Pancreas (tissue), 10 donors: ENCODE results near the gene PLIN3. TPM values are rescaled to one million over a fixed set of nuclear protein-coding genes. Genes with fewer than 3 reads are reported as not detected.

Source experiments
- ATAC-seq, 4 donors: fragments of 200-7000 bp; cut with Tn5 transposase; one replicate each; pipeline versions ENCODE4 v1.8.0 to v1.9.1; 2020; ENCODE audit warnings: mild to moderate bottlenecking in 4 of 4, moderate library complexity in 4 of 4
- DNase-seq, 6 donors: peaks; one replicate each; pipeline ENCODE4 v3.0.0-alpha.2; 2020
- FAIRE-seq: peaks from 2 replicates; lab custom pipeline; 2012; peaks lifted over from hg19 to GRCh38; lab: Jason Lieb, UNC
- H3K27ac ChIP-seq, 4 donors: fragments of 200-600 bp; sonication (generic); 1 replicate in 3 of 4; 2 replicates in 1 of 4; pipeline versions ENCODE4 v1.5.0 to v1.8.0; 2020
- H3K27me3 ChIP-seq, 4 donors: fragments of 200-600 bp; one replicate each; pipeline ENCODE4 v1.8.0; 2021
- H3K36me3 ChIP-seq, 3 donors: fragments of 200-600 bp; sonication (generic) in 1 of 3; one replicate each; pipeline versions ENCODE4 v1.5.0 to v1.8.0; 2020 to 2021
- H3K4me1 ChIP-seq, 3 donors: fragments of 200-600 bp; one replicate each; pipeline ENCODE4 v1.8.0; 2021
- H3K4me3 ChIP-seq, 4 donors: fragments of 200-600 bp; sonication (generic) in 2 of 4; one replicate each; pipeline versions ENCODE4 v1.5.0 to v1.8.0; 2020 to 2021
- H3K9me3 ChIP-seq, 4 donors: fragments of 200-600 bp; one replicate each; pipeline ENCODE4 v1.8.0; 2021
- CTCF ChIP-seq, 4 donors: fragments of 200-600 bp; sonication (generic) in 3 of 4; IDR thresholded peaks; one replicate each; pipeline versions ENCODE4 v1.5.0 to v1.8.0; 2021; ENCODE audit warnings: antibody characterized with exemption in 4 of 4
- WGBS, 2 donors: extraction: QIAGEN DNeasy Blood & Tissue Kit; methylation state at CpG; one replicate each; pipeline ENCODE4 v1.1.7; 2013; 5-methylcytosine and 5-hydroxymethylcytosine counted together
- intact Hi-C, 3 donors: fragments of 100-400 bp; cut with DNase I; formaldehyde crosslinking; loops; one replicate each; pipeline versions ENCODE4 v1.11.1 to v1.14.2; 2022
- polyA plus RNA-seq, 2 donors: library from polyadenylated mRNA; stranded (reverse); fragments of 200-250 nt; gene quantifications; one replicate each; pipeline ENCODE4 v1.2.3, GENCODE V29; 2013
- total RNA-seq, 6 donors: library from RNA; stranded (reverse); fragmentation: NEBNext Ultra II Directional in 4 of 6; extraction: Animal tissue kit (Norgen Biotek cat#: 25700) in 4 of 6; gene quantifications; one replicate each; pipeline versions ENCODE4 v1.2.1 to v1.2.4, GENCODE V29; 2021 to 2023
- donor health status: healthy with polysubstance abuse.
- donor health status: DM: no; HTN: no; CAD: no; lungs with moderate emphysema.
- donor health status: DM: no; HTN: no; CAD: no.
- donor health status: control.
- donor health status: control.
- donor health status: Bipolar disorder and iron deficiency.
- donor health status: DM: yes; HTN: yes; CAD: no.
- donor health status: DM: no; HTN: no; CAD: no.
- donor health status: DM: no; HTN: no; CAD: no.
- donor health status: DM: yes; HTN: yes; CAD: no.

The PLIN3 gene
- total and polyA plus RNA-seq, 8 donors, result 9.3 to 34.2 (median 13.0) TPM

- 2 to 3% methylated on average over 55 to 88 of the region's 89 CpGs for WGBS, 2 donors
- H3K4me1 ChIP-seq, result peaks cover 0 to 11% (median 9%) of the 10 kb centered on the region in 3 donors
- H3K27ac ChIP-seq, result no peak within 1 kb of the TSS
- intact Hi-C loops, result no loop called here
- H3K9me3 ChIP-seq, result no peaks in the 10 kb centered on the region
- no peak for FAIRE-seq
- no peak for TF ChIP-seq CTCF (IDR thresholded peaks at IDR 0.05)
- peak in 2 of 6 donors; percentile 15 to 53 for DNase-seq
- no peaks in the 10 kb centered on the region for H3K27me3 ChIP-seq
- H3K36me3 ChIP-seq, result no peaks in the 10 kb centered on the region
- H3K4me3 ChIP-seq, result peak within 1 kb of the TSS; percentile 44 to 72 (median 53)
- ATAC-seq, result peak in 2 of 4 donors; percentile 3 to 39
Observed at GRCh38 chr19:4909156-4909896, 41.9 kb upstream of the PLIN3 start, which contains the start of gene UHRF1. Gene UHRF1 (plus strand): TSS chr19:4909501. CDS start chr19:4910886, 1,385 bp downstream.

GRCh38 chr19:4908781-4909155 is 41.3 kb upstream of the PLIN3 start:
- Histone ChIP-seq H3K27me3 (no peaks in the 10 kb centered on the region), H3K4me1 (peaks cover 0 to 11% (median 9%) of the 10 kb centered on the region in 3 donors), H3K9me3 (no peaks in the 10 kb centered on the region), H3K27ac (no peak overlapping the region), H3K4me3 (no peak overlapping the region), H3K36me3 (no peaks in the 10 kb centered on the region)
- no peak for DNase-seq
- no peak for TF ChIP-seq CTCF (IDR thresholded peaks at IDR 0.05)
- no peak for FAIRE-seq
- intact Hi-C loops, result no loop called here
- WGBS, 2 donors, result 59% methylated on average over 15 of the region's 15 CpGs
- no peak for ATAC-seq

GRCh38 chr19:4908360-4908759 is 40.9 kb upstream of the PLIN3 start:
- Histone ChIP-seq H3K27me3 (no peaks in the 10 kb centered on the region), H3K27ac (no peak overlapping the region), H3K36me3 (no peaks in the 10 kb centered on the region), H3K4me3 (no peak overlapping the region), H3K9me3 (no peaks in the 10 kb centered on the region), H3K4me1 (peaks cover 0 to 11% (median 9%) of the 10 kb centered on the region in 3 donors)
- WGBS, 2 donors, result 76 to 77% methylated on average over 5 of the region's 5 CpGs
- intact Hi-C loops, result no loop called here
- FAIRE-seq, result no peak
- ATAC-seq, result no peak
- TF ChIP-seq CTCF (IDR thresholded peaks at IDR 0.05), result no peak
- no peak for DNase-seq

- H3K9me3 ChIP-seq, result no peaks in the 10 kb centered on the region
- TF ChIP-seq CTCF (IDR thresholded peaks at IDR 0.05), result no peak
- ATAC-seq (no peak), FAIRE-seq (no peak), DNase-seq (no peak)
- peaks cover 0 to 9% (median 9%) of the 10 kb centered on the region in 3 donors for H3K4me1 ChIP-seq
- H3K36me3 ChIP-seq, result no peaks in the 10 kb centered on the region
- intact Hi-C loops, result no loop called here
- no peaks in the 10 kb centered on the region for H3K27me3 ChIP-seq
- H3K4me3 ChIP-seq, result no peak overlapping the region
- H3K27ac ChIP-seq, result no peak overlapping the region
- WGBS, 2 donors, result 73 to 83% methylated on average over 8 of the region's 8 CpGs
Observed at GRCh38 chr19:4906963-4907362, 39.5 kb upstream of the PLIN3 start.

- FAIRE-seq (no peak), DNase-seq (no peak), ATAC-seq (no peak)
- H3K27me3 ChIP-seq, result no peaks in the 10 kb centered on the region
- H3K4me1 ChIP-seq, result peaks cover 0 to 5% (median 0%) of the 10 kb centered on the region in 3 donors
- WGBS, 2 donors, result 57 to 77% methylated on average over 3 of the region's 3 CpGs
- no peaks in the 10 kb centered on the region for H3K36me3 ChIP-seq
- no peaks in the 10 kb centered on the region for H3K9me3 ChIP-seq
- TF ChIP-seq CTCF (IDR thresholded peaks at IDR 0.05), result no peak
- intact Hi-C loops, result no loop called here
- no peak overlapping the region for H3K27ac ChIP-seq
- H3K4me3 ChIP-seq, result no peak overlapping the region
Observed at GRCh38 chr19:4904481-4904880, 37.0 kb upstream of the PLIN3 start.
